Muscle of arm (tissue), 12 donors: ENCODE results near the gene CNTNAP2. TPM values are rescaled to one million over a fixed set of nuclear protein-coding genes. Genes with fewer than 3 reads are reported as not detected.

Source experiments
- DNase-seq: peaks from one replicate; pipeline ENCODE4 v3.0.0-alpha.2; 2013
- polyA plus RNA-seq, 12 donors: library from polyadenylated mRNA; unstranded; fragments of 120-200 nt; gene quantifications; one replicate each; pipeline ENCODE4 v1.2.1, GENCODE V29; 2013; ENCODE audit not compliant: insufficient read length in 12 of 12

CNTNAP2 gene
- polyA plus RNA-seq, 12 donors = 7.4 to 16.1 (median 10.3) TPM; not detected in 1

DNA sequence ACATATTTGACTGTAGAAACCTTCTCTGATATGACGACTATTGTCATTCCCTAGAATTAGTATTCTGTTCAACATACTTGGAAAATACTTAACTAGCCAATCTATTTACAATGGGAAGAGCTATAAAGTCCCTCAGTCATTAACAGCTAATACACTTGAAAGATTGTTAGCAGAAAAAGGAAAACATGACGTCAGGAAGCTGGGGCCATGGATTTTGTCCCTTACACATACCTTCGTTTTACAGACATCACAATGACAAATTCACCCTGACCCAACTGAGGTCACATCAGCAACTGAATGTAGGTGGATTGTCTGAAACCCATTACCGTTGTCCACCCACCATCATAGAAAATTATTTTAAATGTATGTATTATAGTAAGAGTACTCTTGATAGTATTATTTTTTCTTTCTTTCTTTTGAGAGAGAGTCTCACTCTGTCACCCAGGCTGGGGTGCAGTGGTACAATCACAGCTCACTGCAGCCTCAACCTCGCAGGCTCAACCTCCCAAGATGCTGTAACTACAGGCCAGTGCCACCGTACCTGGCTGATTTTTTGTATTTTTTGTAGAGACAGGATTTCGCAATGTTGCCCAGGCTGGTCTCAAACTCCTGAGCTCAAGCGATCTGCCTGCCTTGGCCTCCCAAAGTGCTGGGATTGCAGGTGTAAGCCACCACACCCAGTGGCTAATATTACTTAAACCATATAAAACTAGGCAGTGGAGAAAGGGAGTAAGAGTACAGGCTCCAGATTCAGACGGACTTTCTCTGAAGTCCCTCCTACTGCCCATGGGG, 1977.0 kb downstream of the CNTNAP2 start:
- no peak for DNase-seq

DNA sequence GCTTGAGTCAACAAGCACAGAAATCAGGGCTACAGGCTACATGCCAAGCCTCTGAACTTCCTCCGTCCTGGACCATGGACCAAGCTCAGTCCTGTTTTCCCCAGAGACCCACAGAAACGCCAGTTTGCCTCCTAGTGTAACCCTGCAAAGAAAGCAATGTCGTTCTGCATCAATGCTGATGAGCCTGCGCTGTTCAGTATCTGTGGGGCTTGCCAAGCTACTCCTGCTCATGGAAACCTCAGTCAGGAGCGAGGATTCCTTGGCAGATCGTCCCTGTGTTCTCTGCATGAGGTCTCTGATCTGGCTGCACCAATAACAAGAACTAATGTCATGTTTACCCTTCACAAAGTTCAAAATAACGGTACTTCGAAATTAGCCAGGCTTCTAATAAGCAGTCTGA, 1978.5 kb downstream of the CNTNAP2 start:
- peak; percentile 22 for DNase-seq

DNA sequence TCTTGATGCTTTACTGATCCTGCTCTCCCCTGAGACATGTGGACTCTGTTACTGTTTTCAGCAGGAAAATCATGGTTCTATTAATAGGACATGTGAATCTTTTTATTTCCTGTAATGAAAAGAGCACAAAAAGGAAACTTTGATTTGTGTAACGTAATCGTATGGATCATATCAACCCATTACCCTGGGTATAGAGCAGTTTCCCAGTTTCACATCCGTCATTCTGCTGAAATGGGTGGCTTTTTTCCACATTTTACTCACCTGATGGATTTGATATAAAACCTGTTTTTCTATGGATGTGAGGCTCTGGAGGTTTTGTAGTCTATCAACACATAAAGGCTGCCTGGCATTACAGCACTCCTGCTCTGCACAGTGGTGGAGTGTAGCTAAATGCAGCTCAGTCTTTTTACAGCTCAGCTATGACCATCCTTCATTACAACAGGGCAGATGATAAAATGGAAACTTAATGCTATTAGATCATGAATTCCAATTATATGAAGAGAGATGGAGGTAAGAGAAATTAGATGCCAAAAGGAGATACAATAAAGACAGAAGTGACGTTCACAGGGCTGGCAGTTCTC, 1987.6 kb downstream of the CNTNAP2 start:
- no peak for DNase-seq

DNA sequence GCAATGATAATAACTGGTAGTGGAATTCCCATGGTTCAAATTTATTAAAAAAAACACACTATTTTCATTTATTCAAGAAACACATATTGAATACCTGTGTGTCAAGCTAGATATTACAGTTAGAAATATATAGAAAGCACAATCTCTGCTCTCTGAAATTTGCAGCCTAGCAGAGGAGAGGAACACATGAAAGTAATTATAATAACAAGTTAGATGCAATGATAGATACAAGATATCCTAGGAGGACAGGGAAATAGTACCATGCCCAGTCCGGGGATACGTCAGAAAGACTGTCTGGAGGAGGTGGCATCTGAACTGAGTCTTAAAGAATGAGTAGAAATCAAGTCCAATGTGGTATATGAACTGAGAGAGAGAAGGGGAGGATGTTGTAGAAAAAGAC, 1988.3 kb downstream of the CNTNAP2 start:
- no peak for DNase-seq

DNA sequence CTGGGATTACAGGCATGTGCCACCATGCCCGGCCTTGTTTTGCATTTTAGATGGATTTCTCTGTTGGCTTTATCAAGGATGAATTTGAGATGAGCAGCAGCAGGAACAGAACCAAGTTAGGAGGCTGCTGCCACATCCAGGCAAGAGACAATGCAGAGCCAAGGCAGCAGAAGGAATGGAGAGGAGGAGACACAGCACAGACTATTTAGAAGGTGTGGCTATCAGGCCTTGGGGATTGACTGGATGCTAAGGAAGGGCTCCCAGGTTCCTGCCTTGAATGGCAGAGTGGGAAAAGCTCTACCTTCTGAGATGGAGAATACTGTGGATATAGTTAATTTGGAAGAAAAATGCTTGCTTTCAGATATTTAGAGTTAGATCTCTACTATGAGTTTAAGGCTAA, 1989.3 kb downstream of the CNTNAP2 start:
- no peak for DNase-seq

DNA sequence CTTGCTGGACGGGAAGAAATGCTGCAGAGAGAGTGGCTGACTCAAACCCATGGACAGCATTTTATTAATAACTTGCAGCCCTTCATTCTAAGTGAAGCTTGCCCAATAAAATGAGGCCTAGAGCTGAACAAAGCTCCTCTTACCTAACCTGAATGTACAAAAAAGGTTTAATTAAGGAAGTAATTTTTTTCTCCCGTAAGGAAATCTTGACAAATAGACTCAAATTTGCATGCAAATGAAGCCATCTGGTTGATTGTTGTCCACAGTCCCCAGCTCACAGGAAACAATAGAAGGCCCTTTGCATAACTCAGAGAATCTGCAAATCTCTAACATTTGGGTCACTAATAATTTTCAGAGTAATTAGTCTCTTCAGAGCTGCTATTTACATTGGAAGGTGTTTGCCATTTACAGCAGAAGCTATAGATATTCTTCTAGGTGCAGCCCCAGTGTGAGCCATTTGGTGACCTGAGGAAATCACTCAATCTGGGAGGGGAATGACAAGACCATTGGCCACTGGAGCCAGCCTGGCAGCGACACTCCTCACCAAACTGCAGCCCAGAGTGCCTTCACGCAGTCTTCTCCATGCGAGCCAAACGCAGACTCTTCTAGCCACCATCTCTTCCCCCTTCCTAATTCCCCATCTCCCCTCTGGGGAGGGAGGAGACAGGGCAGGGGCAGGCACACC, 1991.0 kb downstream of the CNTNAP2 start:
- DNase-seq = no peak

DNA sequence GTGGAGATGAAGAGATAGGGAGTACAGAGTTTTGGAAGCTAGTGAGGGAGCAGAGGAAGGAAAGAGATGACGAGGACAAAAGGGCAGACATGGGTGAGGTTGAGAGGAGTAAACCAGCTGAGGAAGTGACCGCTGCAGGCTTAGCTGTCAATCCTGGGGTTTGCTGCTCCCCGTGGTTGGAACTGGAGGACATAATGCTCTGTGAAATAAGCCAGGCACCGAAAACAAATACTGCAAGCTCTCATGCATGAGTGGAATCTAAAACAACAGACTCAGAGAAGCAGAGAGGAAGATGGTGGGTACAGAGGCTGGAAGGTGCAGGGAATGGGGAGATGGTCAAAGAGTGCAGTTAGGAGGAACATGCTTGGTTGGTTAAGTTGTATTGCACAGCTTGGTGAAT, 1991.8 kb downstream of the CNTNAP2 start:
- DNase-seq = no peak

DNA sequence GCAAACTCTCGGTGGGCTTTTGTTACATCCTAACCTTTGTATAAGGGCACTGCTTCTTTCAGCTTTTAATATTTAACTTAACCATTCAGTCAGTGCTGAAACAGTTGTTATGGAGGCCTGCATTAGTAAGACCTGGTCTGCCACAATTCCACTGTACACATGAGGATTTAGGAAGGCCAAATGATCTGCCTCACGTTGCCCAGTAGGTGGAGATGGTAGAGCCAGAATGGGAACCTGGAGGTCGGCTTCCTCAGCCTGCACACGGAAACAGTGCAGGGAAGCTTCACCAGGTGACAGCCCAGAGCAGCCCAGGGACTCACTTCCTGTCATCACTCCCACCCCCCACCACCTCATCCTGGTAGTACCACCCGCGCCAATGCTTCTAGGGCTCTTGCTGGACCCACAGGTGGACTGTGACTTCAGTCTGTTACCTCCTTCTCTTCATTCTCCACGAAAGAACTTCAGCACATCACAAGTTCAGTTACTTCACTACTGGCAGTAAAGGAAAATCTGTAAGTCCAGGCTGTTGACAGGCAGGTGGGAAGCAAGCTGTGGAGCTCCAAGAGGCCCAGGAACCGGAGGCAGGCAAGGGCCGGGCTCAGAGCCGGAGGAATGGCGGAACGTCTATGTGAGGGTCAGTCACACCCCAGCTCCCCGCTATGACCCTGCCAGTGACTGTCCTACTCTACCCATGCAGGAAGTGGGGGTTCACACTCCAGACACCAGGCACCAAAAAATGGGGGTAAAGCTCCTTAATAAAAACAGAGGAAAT, 1993.7 kb downstream of the CNTNAP2 start:
- no peak for DNase-seq

DNA sequence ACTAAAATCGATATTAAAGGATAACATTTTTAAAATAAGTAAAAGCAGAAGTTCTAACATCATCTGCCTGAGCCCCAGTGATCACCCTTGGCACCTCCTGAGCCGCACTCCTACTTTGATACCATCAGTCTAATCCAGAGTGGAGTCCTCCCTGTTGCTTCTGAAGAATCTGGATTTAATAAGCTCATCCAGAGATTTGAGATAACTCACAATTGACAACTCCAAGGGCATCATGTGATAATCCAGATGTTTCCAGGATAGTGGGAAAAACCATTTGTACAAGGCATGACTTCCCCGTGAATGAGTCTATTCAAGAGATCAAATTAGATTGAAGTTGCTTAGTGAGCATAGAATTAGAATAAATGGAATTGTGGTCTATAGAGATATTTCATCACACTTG, 1998.2 kb downstream of the CNTNAP2 start:
- no peak for DNase-seq

DNA sequence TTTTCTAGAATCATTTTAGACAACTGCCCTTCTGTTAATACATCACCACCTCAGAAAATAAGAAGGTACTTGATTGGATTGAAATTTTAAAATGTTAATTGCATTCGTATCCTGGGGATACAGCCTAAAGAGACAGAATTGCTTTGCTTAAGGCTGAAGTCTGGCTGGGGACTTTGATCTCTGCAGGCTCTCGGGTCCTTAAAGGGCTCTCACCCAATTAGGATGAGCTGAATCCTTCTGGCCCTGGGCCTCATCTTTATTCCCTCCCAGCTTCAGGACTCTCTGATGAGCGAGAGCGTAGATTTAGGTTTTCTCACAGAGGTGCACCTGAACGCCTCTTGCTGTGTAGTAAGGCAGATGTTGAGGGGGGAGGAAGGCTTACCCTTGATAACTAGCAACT, 1998.7 kb downstream of the CNTNAP2 start:
- no peak for DNase-seq

DNA sequence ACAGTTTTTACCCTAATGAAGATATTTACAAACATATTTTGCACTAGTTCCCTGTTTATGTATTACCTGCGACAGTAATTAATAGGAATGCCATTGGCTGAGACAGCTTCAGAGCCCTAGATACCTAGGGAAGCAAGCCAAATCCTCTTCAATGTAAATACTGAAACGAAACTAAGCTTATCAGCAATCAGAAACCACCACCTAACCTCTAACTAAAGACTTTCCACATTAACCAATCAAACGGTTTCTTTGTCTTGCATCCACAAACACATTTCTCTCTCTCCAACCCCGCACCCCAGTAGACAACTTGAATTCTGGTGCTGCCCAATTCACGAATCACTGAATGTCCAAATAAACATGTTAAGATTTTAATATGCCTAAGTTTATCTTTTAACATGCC, 1999.6 kb downstream of the CNTNAP2 start:
- no peak for DNase-seq

DNA sequence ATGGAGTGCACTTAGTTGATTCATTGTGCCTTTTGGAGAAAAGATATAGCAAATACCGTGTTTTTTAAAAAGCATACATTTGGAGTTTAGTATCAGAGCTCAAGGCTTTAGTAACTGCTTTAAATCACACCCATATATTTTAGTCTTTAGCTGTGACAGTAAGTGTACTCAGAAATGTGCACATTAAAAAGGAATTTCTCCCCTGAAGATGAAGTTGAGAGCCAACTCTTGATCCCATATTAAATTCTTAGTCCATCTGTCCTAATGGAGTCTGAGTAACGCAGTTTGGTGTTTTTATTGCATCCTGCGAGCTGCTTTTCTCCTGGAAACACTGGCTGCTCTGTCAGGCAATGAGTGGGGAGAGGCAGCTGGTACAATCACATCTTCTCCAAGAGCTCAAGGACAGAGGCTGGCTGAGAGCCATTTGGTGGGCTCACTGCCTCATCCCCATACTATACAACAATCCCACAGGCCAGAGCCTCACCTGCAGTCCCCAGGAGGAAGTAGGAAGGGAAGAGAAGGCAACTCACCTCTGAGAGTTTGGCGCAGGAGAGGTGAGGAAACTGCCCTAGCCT, 2000.3 kb downstream of the CNTNAP2 start:
- no peak for DNase-seq

DNA sequence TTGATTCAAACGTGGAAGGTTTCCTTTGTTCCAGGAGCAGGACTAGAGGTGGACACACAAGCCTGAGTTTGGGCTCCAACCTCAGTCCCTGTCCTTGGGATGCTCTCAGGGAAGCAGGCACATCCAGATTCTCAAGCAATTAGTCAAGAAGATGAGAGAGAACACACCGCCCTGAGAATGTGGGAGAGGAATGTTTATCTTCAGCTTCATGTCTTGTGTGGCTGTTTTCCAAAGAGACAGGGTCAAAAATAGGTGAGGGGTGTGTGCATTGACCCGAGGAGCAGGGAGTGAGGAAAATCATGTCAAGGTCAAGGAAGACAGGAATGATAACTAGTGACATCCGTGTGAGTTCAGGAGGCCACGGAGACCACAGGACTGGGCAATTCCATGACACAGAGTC, 2001.8 kb downstream of the CNTNAP2 start:
- no peak for DNase-seq

DNA sequence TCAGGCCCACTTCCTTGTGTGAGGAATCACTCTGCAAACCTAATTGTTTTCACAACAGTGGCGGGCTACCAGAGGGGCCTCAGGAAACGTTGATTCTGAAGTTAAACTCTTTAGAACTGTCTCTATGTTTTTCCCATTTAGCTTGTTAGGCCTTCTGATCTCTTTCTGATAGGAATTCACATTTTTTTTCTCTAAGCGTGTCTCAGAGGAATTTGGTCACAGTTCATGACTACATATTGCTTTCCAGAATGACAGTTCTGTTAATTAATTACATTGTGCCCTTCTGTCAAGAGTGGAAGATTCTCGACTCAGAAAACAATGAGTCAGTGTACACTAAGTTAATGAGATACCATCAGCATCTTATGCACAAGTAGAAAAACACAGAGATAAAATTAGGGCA, 2004.8 kb downstream of the CNTNAP2 start:
- DNase-seq = no peak

DNA sequence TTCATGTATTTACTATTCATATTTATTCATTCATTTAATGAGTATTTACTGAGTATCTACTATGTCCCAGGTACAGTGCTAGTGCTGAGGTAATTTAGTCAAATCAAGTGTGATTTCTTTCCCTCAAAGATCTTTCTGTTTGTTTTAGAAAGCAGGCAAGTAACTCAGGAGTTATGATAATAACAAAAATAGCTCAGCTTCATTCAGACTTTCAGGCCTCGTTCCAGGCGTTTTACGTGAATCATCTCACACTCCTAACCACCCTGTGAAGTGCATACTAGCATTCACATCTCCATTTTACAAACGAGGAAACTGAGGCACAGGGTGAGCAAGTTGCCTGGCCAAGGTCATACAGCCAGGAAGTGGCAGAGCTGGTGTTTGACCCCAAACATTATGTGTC, 2005.2 kb downstream of the CNTNAP2 start:
- no peak for DNase-seq

DNA sequence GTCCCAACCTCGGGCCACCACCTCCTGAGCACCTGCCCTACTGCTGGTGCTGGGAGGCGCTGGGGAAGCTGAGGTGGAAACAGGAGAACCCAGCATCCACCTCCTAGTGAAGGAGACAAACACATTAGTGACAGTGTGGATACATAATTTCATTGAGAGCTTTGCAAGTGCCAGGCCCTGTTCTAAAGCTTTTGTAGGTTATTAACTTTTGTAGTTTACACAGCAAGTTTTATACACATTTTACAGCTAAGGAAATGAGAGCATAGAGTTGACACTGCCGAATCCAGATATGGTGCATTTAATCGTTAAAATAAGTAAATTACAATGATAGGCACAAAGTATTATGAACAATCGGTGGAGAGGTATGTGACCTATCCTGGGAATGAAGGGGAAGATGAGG, 2007.9 kb downstream of the CNTNAP2 start:
- DNase-seq = no peak

DNA sequence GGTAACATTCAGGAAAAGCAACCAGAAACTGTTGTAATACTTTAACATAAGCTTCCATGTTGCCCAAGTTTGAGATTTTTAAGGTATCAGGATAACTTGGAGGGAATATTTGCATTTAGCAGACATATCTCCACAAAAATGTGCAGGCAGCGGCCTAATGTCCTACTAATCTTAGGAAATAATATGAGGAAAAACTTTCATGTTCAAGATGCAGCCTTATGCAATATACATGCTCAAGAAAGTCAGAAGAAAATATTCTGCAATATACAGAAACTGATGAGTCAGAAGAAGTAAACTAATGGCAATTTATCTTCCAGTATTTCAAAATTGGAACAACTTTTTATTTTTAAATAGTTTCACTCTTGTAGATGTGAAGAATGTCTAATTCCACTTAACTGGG, 2010.8 kb downstream of the CNTNAP2 start:
- no peak for DNase-seq

DNA sequence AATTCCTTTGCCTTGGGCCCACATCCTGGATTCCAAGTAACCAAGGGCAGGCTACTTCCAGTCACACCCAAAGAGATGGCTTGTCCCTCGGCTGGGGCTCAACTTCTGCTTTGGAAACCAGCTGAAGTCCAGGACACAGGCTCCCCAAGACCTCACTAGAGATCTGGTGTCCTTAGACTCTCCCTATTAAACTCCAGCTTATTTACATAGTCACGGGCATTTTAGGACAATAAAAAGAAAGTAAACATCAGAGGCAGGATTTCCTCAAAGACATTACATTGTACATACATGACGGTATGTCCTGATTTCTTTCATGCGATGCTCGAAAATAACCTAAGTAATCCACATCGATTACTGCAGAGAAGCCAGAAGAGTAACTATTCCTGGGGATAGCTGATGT, 2012.4 kb downstream of the CNTNAP2 start:
- DNase-seq = no peak

DNA sequence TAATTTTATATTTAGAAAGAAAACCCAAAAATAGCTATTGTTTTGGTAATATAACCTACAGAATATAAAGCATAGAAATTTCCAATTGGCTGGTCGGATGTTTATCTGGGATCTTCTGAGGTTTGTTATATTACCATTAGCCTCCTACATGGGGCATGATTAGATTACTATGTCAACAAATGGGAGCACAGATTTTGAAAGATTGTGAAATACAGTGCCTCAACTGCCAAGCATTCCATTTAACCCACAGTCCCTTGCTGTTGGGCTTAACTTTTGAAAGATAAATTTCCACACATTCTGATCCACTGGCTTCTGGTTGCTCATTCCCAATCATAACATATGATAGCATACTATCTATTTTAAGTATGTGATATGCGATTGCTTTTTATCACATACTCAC, 2018.5 kb downstream of the CNTNAP2 start:
- no peak for DNase-seq

DNA sequence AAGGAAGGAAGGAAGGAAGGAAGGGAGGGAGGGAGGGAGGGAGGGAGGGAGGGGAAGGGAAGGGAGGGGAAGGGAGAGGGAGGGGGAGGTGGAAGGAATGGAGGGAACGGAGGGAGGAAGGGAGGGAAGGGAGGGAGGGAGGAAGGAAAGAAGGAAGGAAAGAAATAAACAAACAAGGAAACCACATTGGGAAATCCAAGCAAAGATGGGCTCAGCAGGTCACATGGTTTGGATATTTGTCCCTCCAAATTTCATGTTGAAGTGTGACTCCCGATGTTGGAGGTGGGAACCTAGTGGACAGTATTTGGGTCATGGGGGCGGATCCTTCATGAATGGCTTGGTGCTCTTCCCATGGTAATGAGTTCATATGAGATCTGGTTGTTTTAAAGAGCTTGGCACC, 2019.4 kb downstream of the CNTNAP2 start:
- no peak for DNase-seq

DNA sequence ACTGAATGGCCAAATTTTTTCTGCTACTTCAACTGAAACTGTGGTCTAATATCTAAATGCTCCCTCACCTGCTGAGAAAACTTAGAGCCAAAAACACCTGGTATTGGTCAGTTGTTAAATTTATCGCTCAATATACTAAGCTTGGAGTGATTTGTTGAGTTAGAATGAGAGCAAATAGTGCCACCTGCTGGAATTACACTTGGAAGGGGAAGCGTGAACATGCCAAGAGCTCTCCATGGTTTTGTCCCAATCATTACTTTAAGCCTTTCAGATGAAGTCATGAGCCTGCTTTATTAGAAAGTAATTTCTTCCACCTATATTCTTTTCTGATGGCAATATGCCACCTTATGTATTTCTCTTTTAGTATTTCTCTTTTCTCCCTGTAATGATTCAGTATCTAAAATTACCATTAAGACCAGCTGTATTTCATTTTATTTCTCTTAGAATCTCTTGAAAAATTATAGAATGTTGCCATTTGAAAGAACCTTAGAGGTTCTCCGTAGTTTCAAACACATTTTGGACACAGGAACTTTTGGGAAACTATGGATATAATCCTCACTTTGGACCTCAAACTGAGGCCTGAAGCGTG, 2026.2 kb downstream of the CNTNAP2 start:
- DNase-seq = peak; percentile 29

DNA sequence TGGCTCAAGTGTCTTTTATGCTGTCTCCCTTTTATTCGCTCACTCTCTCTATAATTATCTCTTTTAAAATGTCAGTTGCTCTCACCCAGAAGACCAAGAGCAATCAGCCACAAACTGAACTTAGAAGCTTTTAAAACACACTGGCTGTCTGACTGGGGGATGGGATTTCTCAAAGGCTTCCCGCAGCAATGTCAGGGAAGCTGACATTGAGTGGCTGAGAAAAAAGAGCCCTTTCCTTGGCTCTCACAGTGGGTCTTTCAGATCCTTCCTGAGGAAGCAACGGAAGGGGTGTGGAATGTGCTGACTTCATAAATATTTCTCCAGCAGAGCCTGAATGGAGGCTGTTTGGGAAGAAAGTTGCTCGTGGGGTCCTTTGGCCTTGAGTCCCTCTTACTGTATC, 2028.2 kb downstream of the CNTNAP2 start:
- DNase-seq = no peak
